GM12873 (cell line): ENCODE data around the gene RNF151.

Experiments used
- CTCF ChIP-seq: IDR thresholded peaks from 2 replicates; pipeline ENCODE4 v1.5.1; 2012; ENCODE audit warnings: low read depth, mild to moderate bottlenecking, moderate library complexity, low read length, control low read depth; ENCODE audit not compliant: insufficient read depth; ENCODE audit errors: missing control alignments

Gene RNF151

GRCh38 chr16:1980770-1981087 is 14.1 kb downstream of the RNF151 start:
- no peak for TF ChIP-seq CTCF

GRCh38 chr16:1981398-1981836 is 14.8 kb downstream of the RNF151 start, which contains the start of gene NOXO1:
Gene NOXO1 (minus strand): TSS chr16:1981469. CDS start chr16:1981179, 290 bp downstream.
- TF ChIP-seq CTCF: no peak

GRCh38 chr16:1982013-1982433 is 15.4 kb downstream of the RNF151 start:
- TF ChIP-seq CTCF: no peak

GRCh38 chr16:1982991-1983543 is 16.4 kb downstream of the RNF151 start:
- no peak for TF ChIP-seq CTCF

- TF ChIP-seq CTCF: peak; percentile 50
These were observed 17.1 kb downstream of the RNF151 start, which contains the start of gene GFER for GRCh38 chr16:1983544-1984346. Gene GFER (plus strand): TSS chr16:1984193. CDS start chr16:1984219, 26 bp downstream.

GRCh38 chr16:1984347-1985225 is 17.9 kb downstream of the RNF151 start:
- no peak for TF ChIP-seq CTCF
